Eye (tissue), 1 donor: ENCODE results near the gene OPCML.

Source experiments
- DNase-seq: peaks from one replicate; pipeline ENCODE4 v3.0.0-alpha.2; 2015

The OPCML gene

GRCh38 chr11:132692891-132693290 lies 839.4 kb downstream of the OPCML start:
- peak; percentile 48 for DNase-seq

GRCh38 chr11:132691848-132692550 lies 840.3 kb downstream of the OPCML start:
- no peak for DNase-seq

GRCh38 chr11:132686886-132687285 lies 845.4 kb downstream of the OPCML start:
- no peak for DNase-seq

- no peak for DNase-seq
Observed at GRCh38 chr11:132685174-132685611, 847.1 kb downstream of the OPCML start.

- no peak for DNase-seq
Observed at GRCh38 chr11:132683602-132684001, 848.7 kb downstream of the OPCML start.

GRCh38 chr11:132681971-132682370 lies 850.3 kb downstream of the OPCML start:
- DNase-seq: no peak

GRCh38 chr11:132680584-132680983 lies 851.7 kb downstream of the OPCML start:
- DNase-seq: no peak

- DNase-seq: no peak
Observed at GRCh38 chr11:132674151-132674550, 858.1 kb downstream of the OPCML start.

GRCh38 chr11:132671851-132672370 lies 860.4 kb downstream of the OPCML start:
- DNase-seq: peak; percentile 42

- no peak for DNase-seq
Observed at GRCh38 chr11:132670921-132671675, 861.2 kb downstream of the OPCML start.

- no peak for DNase-seq
Observed at GRCh38 chr11:132669949-132670348, 862.4 kb downstream of the OPCML start.

- DNase-seq: no peak
Observed at GRCh38 chr11:132665205-132665604, 867.1 kb downstream of the OPCML start.

- no peak for DNase-seq
Observed at GRCh38 chr11:132658696-132659095, 873.6 kb downstream of the OPCML start.

- DNase-seq: no peak
Observed at GRCh38 chr11:132658004-132658403, 874.3 kb downstream of the OPCML start.

GRCh38 chr11:132655187-132655855 lies 877.0 kb downstream of the OPCML start:
- DNase-seq: peak; percentile 42

GRCh38 chr11:132653237-132653636 lies 879.1 kb downstream of the OPCML start:
- no peak for DNase-seq

GRCh38 chr11:132650969-132651720 lies 881.2 kb downstream of the OPCML start:
- no peak for DNase-seq

- no peak for DNase-seq
Observed at GRCh38 chr11:132649277-132649676, 883.0 kb downstream of the OPCML start.

GRCh38 chr11:132648851-132649250 lies 883.5 kb downstream of the OPCML start:
- no peak for DNase-seq

GRCh38 chr11:132646890-132647289 lies 885.4 kb downstream of the OPCML start:
- no peak for DNase-seq

GRCh38 chr11:132644520-132645239 lies 887.6 kb downstream of the OPCML start:
- peak; percentile 73 for DNase-seq

GRCh38 chr11:132643239-132643638 lies 889.1 kb downstream of the OPCML start:
- DNase-seq: peak; percentile 16
